22Rv1 (cell line): ENCODE measurements around the gene AIDA.

Experiments used
- CTCF ChIP-seq: fragments of 450-650 bp; IDR thresholded peaks from 2 replicates; pipeline ENCODE4 v1.5.1; 2017; ENCODE audit warnings: mild to moderate bottlenecking
- ZFX ChIP-seq: fragments of 450-650 bp; IDR thresholded peaks from 2 replicates; pipeline ENCODE4 v1.6.1; 2017; ENCODE audit warnings: antibody characterized with exemption, borderline replicate concordance

- TF ChIP-seq CTCF (no peak), ZFX (no peak)
These were observed 4.1 kb upstream of the AIDA start for GRCh38 chr1:222716393-222716792.
